ENCODE results near the gene PCSK5. TPM values are rescaled to one million over a fixed set of nuclear protein-coding genes. Genes with fewer than 3 reads are reported as not detected.

The PCSK5 gene
- total and polyA plus RNA-seq, 4 experiments from 2014 or later, result 3.4 to 8.4 (median 6.5) TPM

- Mint-ChIP-seq H3K27me3 (peaks cover 0 to 3% of the 10 kb centered on the region in 2 donors), H3K4me3 (no peak overlapping the region), H3K4me1 (no peaks in the 10 kb centered on the region), H3K36me3 (no peaks in the 10 kb centered on the region), H3K9me3 (no peaks in the 10 kb centered on the region), H3K27ac (no peak overlapping the region)
- Histone ChIP-seq H3K27me3 (ENCODE audit: insufficient read depth, low read length) (no peaks in the 10 kb centered on the region), H3K4me3 (ENCODE audit: low read length in 2 of 2) (no peak overlapping the region), H3K9me3 (ENCODE audit: control insufficient read depth in 1 of 2, low read length in 2 of 2) (no peaks in the 10 kb centered on the region), H3K4me1 (ENCODE audit: insufficient read depth, low read length) (no peaks in the 10 kb centered on the region), H3K27ac (ENCODE audit: low read depth, low read length) (no peak overlapping the region), H3K36me3 (ENCODE audit: insufficient read depth, low read length) (no peaks in the 10 kb centered on the region)
- ChIA-PET CTCF (ENCODE audit: partially characterized antibody) (interaction anchor here (5.8 kb wide), 1 partner anchor 10 kb away, joined by 46 read pairs; no protein-coding TSS in a partner anchor), POLR2A (ENCODE audit: partially characterized antibody) (no interaction called here)
- intact Hi-C loops (cut with micrococcal nuclease), result no loop called here
- no peak for DNase-seq
These were observed 401.8 kb downstream of the PCSK5 start for GRCh38 chr9:76292246-76292645.

DNA sequence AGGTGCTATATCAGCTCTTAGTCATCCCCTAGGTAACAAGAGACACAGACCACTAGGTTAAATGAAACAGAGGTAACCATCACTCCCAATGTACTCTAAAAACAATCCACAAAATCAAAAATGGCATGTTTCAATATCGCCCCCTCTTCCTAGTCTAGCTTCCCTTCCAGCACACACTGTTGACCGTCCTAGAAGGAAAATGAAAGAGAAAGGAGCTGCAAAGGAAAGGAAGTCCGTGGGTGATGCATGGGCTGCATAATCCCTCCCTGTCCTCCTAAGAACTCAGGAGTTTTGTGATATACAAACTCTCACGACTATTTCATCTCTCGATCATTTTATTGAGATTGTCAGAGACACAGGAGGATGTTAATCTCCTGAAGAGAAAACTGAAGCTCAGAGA is 402.2 kb downstream of the PCSK5 start:
- H3K4me1 ChIP-seq (ENCODE audit: insufficient read depth, low read length), result no peaks in the 10 kb centered on the region
- Mint-ChIP-seq H3K4me3 (peak overlapping the region in 2 of 8 donors; percentile 6 to 24), H3K9me3 (no peaks in the 10 kb centered on the region), H3K27ac (peak overlapping the region in 1 of 7 donors; percentile 36), H3K27me3 (peaks cover 0 to 3% of the 10 kb centered on the region in 2 donors), H3K36me3 (no peaks in the 10 kb centered on the region), H3K4me1 (peaks cover 0 to under 1% (median 0%) of the 10 kb centered on the region in 4 donors)
- intact Hi-C loops (cut with micrococcal nuclease), result no loop called here
- H3K9me3 ChIP-seq (ENCODE audit: control insufficient read depth in 1 of 2, low read length in 2 of 2), result no peaks in the 10 kb centered on the region
- H3K4me3 ChIP-seq (ENCODE audit: low read length in 2 of 2), result no peak overlapping the region
- H3K36me3 ChIP-seq (ENCODE audit: insufficient read depth, low read length), result no peaks in the 10 kb centered on the region
- POLR2A ChIA-PET (ENCODE audit: partially characterized antibody), result no interaction called here
- CTCF ChIA-PET (ENCODE audit: partially characterized antibody), result interaction anchor here (0.6 to 5.8 kb wide), 2 partner anchors 10 to 249 kb away, joined by 5 to 46 read pairs; no protein-coding TSS in a partner anchor
- H3K27ac ChIP-seq (ENCODE audit: low read depth, low read length), result no peak overlapping the region
- H3K27me3 ChIP-seq (ENCODE audit: insufficient read depth, low read length), result no peaks in the 10 kb centered on the region
- no peak for DNase-seq

- no peaks in the 10 kb centered on the region for H3K36me3 ChIP-seq (ENCODE audit: insufficient read depth, low read length)
- intact Hi-C loops (cut with micrococcal nuclease), result no loop called here
- CTCF ChIA-PET (ENCODE audit: partially characterized antibody), result interaction anchor here (1.8 kb wide), 1 partner anchor 9 kb away, joined by 9 read pairs; no protein-coding TSS in a partner anchor
These were observed 403.8 kb downstream of the PCSK5 start for GRCh38 chr9:76294301-76294700.

GRCh38 chr9:76296561-76297310 is 406.3 kb downstream of the PCSK5 start:
- no peak for DNase-seq
- no peaks in the 10 kb centered on the region for H3K4me1 ChIP-seq (ENCODE audit: insufficient read depth, low read length)
- Mint-ChIP-seq H3K9me3 (no peaks in the 10 kb centered on the region), H3K27me3 (peaks cover 3% of the 10 kb centered on the region in 2 donors), H3K27ac (no peak overlapping the region), H3K36me3 (no peaks in the 10 kb centered on the region), H3K4me1 (peaks cover 0 to 2% (median 0%) of the 10 kb centered on the region in 4 donors), H3K4me3 (no peak overlapping the region)
- CTCF ChIA-PET (ENCODE audit: partially characterized antibody), result interaction anchor here (0.9 kb wide), 1 partner anchor 1095 kb away, joined by 3 read pairs; no protein-coding TSS in a partner anchor
- no peaks in the 10 kb centered on the region for H3K27me3 ChIP-seq (ENCODE audit: insufficient read depth, low read length)
- POLR2A ChIA-PET (ENCODE audit: partially characterized antibody), result no interaction called here
- H3K9me3 ChIP-seq (ENCODE audit: control insufficient read depth in 1 of 2, low read length in 2 of 2), result no peaks in the 10 kb centered on the region
- H3K36me3 ChIP-seq (ENCODE audit: insufficient read depth, low read length), result no peaks in the 10 kb centered on the region
- no peak overlapping the region for H3K4me3 ChIP-seq (ENCODE audit: low read length in 2 of 2)
- no peak overlapping the region for H3K27ac ChIP-seq (ENCODE audit: low read depth, low read length)
- intact Hi-C loops (cut with micrococcal nuclease), result no loop called here

More at GRCh38 chr9:76294301-76294700, 403.8 kb downstream of the PCSK5 start:
- Mint-ChIP-seq H3K36me3 (no peaks in the 10 kb centered on the region), H3K27ac (no peak overlapping the region), H3K4me1 (peaks cover 0 to 2% (median 0%) of the 10 kb centered on the region in 4 donors), H3K27me3 (peaks cover 0 to 3% of the 10 kb centered on the region in 2 donors), H3K9me3 (no peaks in the 10 kb centered on the region), H3K4me3 (no peak overlapping the region)
- Histone ChIP-seq H3K4me3 (ENCODE audit: low read length in 2 of 2) (no peak overlapping the region), H3K27ac (ENCODE audit: low read depth, low read length) (no peak overlapping the region), H3K27me3 (ENCODE audit: insufficient read depth, low read length) (no peaks in the 10 kb centered on the region), H3K4me1 (ENCODE audit: insufficient read depth, low read length) (no peaks in the 10 kb centered on the region), H3K9me3 (ENCODE audit: control insufficient read depth in 1 of 2, low read length in 2 of 2) (no peaks in the 10 kb centered on the region)
- no peak for DNase-seq
- POLR2A ChIA-PET (ENCODE audit: partially characterized antibody), result no interaction called here

DNA sequence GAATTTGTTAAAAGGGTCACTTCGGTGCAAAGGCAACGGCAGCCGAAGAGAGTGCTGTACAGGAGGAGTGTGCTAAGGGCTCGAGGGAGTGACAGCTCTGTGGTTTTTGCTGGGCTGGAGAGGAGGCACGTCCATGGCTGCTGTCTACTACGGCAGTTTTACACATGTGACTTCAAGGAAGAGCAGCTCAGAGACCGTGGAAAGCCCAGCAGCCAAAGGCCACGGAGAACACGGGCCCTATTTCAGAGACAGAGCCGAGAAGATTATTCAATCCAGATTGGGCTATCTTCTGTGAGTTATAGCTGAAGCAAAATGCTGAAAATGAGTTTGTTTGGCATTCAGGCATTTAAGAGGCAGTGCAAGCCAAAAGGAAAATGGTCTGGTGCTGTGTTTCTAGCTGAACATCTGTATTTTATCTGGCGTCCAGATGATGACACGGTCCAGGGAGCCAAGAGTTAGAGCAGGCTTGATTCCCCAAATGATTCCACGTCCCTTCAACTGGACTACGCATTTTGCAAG is 407.3 kb downstream of the PCSK5 start:
- no peak for DNase-seq
- peaks cover 0 to 2% (median 0%) of the 10 kb centered on the region in 4 donors for H3K4me1 Mint-ChIP-seq
- POLR2A ChIA-PET (ENCODE audit: partially characterized antibody), result no interaction called here
- H3K36me3 Mint-ChIP-seq, result no peaks in the 10 kb centered on the region
- no peak overlapping the region for H3K4me3 ChIP-seq (ENCODE audit: low read length in 2 of 2)
- no peaks in the 10 kb centered on the region for H3K27me3 ChIP-seq (ENCODE audit: insufficient read depth, low read length)
- no peaks in the 10 kb centered on the region for H3K9me3 Mint-ChIP-seq
- no peaks in the 10 kb centered on the region for H3K4me1 ChIP-seq (ENCODE audit: insufficient read depth, low read length)
- no peaks in the 10 kb centered on the region for H3K9me3 ChIP-seq (ENCODE audit: control insufficient read depth in 1 of 2, low read length in 2 of 2)
- intact Hi-C loops (cut with micrococcal nuclease), result no loop called here
- H3K27me3 Mint-ChIP-seq, result peaks cover 3% of the 10 kb centered on the region in 2 donors
- no peak overlapping the region for H3K27ac ChIP-seq (ENCODE audit: low read depth, low read length)
- H3K36me3 ChIP-seq (ENCODE audit: insufficient read depth, low read length), result no peaks in the 10 kb centered on the region
- no peak overlapping the region for H3K4me3 Mint-ChIP-seq
- H3K27ac Mint-ChIP-seq, result no peak overlapping the region
- CTCF ChIA-PET (ENCODE audit: partially characterized antibody), result interaction anchor here (0.9 to 1.4 kb wide), 2 partner anchors 11 to 1096 kb away, joined by 3 read pairs; no protein-coding TSS in a partner anchor

- DNase-seq, result no peak
- Histone ChIP-seq H3K9me3 (ENCODE audit: control insufficient read depth in 1 of 2, low read length in 2 of 2) (no peaks in the 10 kb centered on the region), H3K4me3 (ENCODE audit: low read length in 2 of 2) (no peak overlapping the region), H3K4me1 (ENCODE audit: insufficient read depth, low read length) (no peaks in the 10 kb centered on the region), H3K27ac (ENCODE audit: low read depth, low read length) (no peak overlapping the region), H3K27me3 (ENCODE audit: insufficient read depth, low read length) (no peaks in the 10 kb centered on the region), H3K36me3 (ENCODE audit: insufficient read depth, low read length) (no peaks in the 10 kb centered on the region)
- intact Hi-C loops (cut with micrococcal nuclease), result no loop called here
- H3K9me3 Mint-ChIP-seq, result no peaks in the 10 kb centered on the region
- peaks cover 0 to 2% (median 0%) of the 10 kb centered on the region in 4 donors for H3K4me1 Mint-ChIP-seq
- H3K27me3 Mint-ChIP-seq, result peaks cover 4 to 5% of the 10 kb centered on the region in 2 donors
- no peaks in the 10 kb centered on the region for H3K36me3 Mint-ChIP-seq
- no peak overlapping the region for H3K27ac Mint-ChIP-seq
- H3K4me3 Mint-ChIP-seq, result no peak overlapping the region
- ChIA-PET CTCF (ENCODE audit: partially characterized antibody) (interaction anchor here (1.4 kb wide), 1 partner anchor 10 kb away, joined by 3 read pairs; no protein-coding TSS in a partner anchor), POLR2A (ENCODE audit: partially characterized antibody) (no interaction called here)
These were observed 408.2 kb downstream of the PCSK5 start for GRCh38 chr9:76298521-76299144.

DNA sequence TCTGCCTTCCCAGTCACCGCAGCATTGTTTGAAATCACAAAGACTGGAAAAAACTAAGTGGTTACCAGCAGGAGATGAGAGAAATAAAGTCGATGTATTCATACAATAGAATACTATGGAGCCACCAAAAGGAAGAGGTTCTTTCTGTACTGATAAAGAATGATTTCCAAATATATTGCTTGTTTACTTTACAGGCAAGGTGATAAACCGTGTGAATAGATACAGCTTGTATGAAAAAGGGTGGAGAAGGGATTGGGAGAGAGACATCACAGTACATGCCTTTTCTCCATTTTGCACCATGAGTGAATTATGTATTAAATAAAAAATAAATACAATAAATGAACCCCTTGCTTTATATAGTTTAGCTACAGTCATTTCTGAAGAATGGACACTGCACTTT is 412.1 kb downstream of the PCSK5 start:
- Histone ChIP-seq H3K27ac (ENCODE audit: low read depth, low read length) (no peak overlapping the region), H3K9me3 (ENCODE audit: control insufficient read depth in 1 of 2, low read length in 2 of 2) (no peaks in the 10 kb centered on the region), H3K4me3 (ENCODE audit: low read length in 2 of 2) (no peak overlapping the region), H3K27me3 (ENCODE audit: insufficient read depth, low read length) (no peaks in the 10 kb centered on the region), H3K4me1 (ENCODE audit: insufficient read depth, low read length) (no peaks in the 10 kb centered on the region), H3K36me3 (ENCODE audit: insufficient read depth, low read length) (no peaks in the 10 kb centered on the region)
- Mint-ChIP-seq H3K4me1 (peaks cover 0 to 2% (median 0%) of the 10 kb centered on the region in 4 donors), H3K9me3 (no peaks in the 10 kb centered on the region), H3K4me3 (no peak overlapping the region), H3K27me3 (peaks cover 4 to 9% of the 10 kb centered on the region in 2 donors), H3K27ac (no peak overlapping the region), H3K36me3 (no peaks in the 10 kb centered on the region)
- intact Hi-C loops (cut with micrococcal nuclease), result loop anchor here (2.0 kb wide), 7 partner anchors 278 to 1528 kb away; partner anchors contain the start of gene PCSK5
- ChIA-PET CTCF (ENCODE audit: partially characterized antibody) (interaction anchor here (0.7 to 5.1 kb wide), 16 partner anchors 8 to 1529 kb away, joined by 3 to 46 read pairs (median 4); no protein-coding TSS in a partner anchor), POLR2A (ENCODE audit: partially characterized antibody) (no interaction called here)
- DNase-seq, result no peak

Data from CD4-positive, alpha-beta memory T cell (primary cell).